ENCODE results near the gene HCK.
A peak's percentile ranks its signal among the peaks of the same experiment; 100 is the strongest.

Gene HCK

DNA sequence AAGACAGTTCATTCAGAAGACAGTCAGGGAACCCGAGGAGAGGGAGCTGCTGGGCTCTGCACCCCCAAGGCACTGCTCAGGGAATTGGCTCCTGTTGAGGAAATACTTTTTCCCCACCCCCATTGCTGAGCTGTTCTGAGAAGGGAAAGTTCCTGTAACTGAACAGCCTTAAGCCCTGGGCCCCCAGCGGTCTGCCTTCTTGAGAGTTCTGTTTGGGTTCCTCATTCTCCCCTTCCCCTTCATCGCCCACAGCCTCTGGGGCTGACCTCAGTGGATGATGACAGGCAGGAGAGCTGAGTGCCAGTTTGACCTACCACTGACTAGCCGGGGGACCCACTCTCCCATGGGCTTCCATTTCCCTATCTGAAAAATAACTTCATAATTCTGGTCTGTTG is 10.7 kb downstream of the HCK start:
- no peak for DNase-seq (ENCODE audit: low read depth)

DNA sequence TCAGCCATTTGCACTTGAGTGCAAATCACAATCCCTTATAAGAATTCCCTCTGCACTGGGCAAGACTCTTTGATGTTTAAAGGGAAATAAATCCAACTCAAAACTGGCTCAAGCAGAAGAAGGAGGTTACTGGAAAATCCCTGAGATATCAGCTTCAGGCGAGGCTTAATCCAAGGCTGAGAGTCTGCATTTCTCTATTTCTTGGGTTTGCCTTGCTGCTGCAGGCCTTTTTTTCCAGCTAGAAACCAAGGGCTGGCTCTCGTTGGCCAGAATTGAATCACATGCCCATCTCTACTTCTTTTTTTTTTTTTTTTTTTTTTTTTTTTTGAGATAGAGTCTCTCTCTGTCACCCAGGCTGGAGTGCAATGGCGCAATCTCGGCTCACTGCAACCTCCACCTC is 11.7 kb downstream of the HCK start:
- DNase-seq (ENCODE audit: low read depth), result no peak

DNA sequence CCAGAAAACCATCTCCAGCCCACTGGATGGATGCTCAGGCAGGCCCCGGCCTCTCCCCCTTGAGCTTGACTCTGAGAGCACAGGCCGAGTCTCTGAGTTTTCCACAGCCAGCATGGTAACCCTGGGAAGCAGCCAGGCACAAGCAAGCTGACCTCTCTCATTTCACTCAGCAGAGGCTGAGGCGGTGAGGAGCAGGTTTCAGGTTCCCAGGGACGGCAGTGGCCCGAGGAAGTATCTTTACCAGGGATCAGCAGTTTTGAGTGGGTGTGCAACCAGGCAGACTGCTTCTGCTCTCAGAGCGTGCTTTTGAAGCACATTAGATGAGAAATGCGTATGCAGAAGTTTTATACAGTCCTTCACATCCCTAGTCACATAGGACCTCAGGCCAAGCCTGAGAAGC is 12.6 kb downstream of the HCK start:
- DNase-seq (ENCODE audit: low read depth), result no peak

DNA sequence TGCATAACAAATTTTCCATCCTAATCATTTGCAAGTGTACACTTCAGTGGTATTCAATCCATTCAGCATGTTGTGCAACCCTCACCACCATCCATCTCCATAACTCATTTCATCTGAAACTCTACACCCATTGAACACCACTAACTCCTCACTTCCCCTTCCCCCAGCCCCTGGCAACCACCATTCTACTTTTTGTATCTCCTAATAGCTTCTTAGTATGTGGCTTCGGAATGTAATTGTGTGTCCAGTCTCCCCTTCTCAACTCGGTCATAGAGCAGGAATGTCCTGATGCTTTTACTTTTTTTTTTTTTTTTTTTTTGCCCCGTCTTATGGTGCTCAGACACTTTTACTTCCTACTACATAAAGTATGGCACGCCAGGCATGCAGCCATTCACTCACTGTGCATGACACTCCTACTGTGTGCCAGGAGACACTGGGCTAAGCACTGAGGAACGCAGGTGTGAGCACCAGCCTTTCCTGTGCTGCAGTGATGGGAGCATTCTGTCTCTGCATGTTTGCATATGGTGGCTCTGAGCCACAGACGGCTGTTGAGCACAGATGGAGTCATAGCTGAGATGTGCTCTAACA is 15.3 kb downstream of the HCK start:
- no peak for DNase-seq (ENCODE audit: low read depth)

DNA sequence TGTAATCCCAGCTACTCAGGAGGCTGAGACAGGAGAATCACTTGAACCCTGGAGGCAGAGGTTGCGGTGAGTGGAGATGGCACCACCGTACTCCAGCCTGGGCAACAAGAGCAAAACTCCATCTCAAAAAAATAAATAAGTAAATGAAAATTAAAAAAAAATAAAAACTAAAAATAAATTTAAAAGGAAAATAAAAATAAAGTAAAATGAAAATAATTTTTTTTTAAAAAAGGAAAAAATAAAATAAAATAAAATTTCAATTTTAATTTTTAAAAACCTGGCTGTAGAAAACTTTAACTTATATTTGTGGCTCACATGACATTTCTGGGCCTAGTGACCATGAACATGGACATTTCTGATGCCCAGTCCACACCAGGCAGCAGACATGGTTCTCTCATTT is 16.1 kb downstream of the HCK start:
- no peak for DNase-seq (ENCODE audit: low read depth)

DNA sequence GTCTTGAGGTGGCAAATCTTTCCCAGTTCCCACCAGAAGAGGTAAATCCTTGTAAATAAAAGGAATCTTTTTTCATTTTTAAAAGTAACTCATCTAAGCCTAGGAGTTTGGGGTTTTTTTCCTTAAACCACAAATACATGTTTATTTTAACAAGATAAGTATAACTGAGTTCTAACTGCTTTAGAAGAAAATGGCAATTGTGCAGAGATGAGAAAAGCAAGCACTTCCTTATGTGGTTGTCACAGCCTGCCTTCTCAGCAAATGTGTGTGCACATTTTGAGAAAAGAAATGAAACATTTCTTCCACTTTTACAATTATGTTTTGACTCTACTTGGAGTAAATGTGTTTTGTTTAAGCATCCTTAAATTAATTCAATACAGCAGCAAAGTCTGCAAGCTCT is 17.7 kb downstream of the HCK start:
- DNase-seq (ENCODE audit: low read depth), result no peak

DNA sequence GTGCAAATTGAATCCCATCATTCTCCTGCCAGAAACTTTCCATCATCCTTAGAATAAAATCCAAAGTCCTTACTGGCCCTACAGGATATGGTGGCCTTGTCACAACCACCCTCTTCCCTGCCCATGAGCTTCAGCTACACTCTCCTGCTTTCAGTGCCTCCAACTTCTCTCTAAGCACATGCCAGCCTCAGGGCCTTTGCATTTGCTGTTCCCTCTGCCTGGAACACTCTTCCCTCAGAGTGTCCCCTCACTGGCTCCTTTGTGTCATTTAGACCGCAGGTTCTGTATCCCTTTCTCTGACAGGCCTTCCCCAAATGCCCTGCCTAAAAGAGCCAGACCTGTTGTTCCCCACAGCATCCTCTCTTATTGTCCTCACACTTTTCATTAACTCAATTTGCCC is 18.2 kb downstream of the HCK start:
- DNase-seq (ENCODE audit: low read depth), result no peak

DNA sequence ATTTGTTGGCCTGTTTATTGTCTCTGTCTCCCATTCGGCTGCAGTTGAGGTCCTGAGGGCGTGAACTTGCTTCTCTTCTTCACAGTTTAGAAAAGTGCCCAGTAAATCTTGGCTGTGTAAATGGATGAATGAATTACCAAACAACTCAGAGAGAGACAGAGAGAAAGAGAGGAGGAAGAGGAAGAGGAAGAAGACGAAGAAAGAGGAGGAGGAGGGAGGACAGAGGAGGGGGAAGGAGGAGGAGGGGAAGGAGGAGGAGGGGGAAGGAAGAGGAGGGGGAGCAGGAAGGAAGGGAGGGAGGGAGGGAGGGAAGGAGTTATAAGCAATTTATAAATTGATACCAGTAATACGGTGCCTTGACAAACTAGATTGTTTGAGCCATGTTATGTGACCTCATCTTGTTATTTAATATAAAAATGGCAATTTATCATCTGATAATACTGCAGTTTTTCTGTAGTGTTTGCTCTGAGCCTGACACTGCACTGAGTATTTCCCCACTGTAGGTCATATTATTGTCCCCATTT is 18.7 kb downstream of the HCK start:
- DNase-seq (ENCODE audit: low read depth), result no peak

DNA sequence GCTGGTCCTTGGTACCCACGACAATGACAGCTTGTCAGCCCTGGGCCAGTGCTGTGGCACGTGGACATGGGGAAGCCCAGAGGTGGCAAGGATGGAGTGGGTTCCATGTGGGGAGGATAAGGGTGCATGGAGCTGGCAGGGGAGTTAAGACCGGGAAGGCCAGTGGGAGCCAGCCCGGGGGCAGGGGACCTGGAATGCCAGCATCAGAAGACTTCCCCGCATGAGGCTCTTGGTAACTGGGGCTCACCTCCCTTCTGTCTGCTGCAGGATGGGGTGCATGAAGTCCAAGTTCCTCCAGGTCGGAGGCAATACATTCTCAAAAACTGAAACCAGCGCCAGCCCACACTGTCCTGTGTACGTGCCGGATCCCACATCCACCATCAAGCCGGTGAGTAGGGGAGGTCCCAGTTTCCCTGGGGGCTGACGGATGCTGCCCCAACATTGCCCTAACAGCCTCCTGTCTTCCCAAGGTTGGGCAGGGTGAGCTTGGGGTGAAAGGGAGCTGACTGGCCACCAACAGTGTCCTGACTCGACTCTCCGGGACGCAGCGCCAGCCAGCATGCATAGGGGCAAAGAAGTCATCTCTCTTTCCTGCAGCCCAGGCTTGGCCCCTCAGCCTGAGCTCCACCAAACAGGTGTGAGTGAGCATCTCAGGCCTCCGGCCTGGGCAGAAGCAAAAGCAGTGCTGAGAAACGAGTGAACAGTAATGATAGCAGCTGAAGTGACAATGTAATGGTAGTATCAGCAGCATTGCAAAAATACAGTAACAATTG is 19.5 kb downstream of the HCK start:
- no peak for DNase-seq (ENCODE audit: low read depth)

DNA sequence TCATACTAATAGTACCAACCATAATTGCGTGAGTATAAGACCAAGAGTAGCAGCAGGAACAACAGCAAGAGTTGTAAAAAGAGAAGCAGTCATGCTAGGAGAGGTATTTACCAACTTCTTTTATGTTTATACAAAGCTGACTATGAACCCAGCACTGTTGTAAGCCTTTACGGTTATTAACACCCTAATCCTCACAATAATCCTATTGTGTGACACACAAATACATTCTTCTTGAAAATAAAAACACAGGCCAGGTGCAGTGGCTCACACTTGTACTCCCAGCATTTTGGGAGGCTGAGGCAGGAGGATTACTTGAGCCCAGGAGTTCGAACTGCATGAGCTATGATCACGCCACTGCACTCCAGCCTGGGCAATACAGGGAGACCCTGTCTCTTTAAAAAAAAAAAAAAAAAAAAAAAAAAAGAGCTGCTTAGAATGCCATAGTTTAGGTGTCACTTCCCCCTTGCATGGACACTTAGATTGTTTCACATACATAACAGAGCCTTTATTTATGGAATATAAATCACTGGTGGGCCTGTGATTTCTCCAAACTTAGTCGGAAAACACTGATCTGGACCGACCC is 20.2 kb downstream of the HCK start:
- no peak for DNase-seq (ENCODE audit: low read depth)

DNA sequence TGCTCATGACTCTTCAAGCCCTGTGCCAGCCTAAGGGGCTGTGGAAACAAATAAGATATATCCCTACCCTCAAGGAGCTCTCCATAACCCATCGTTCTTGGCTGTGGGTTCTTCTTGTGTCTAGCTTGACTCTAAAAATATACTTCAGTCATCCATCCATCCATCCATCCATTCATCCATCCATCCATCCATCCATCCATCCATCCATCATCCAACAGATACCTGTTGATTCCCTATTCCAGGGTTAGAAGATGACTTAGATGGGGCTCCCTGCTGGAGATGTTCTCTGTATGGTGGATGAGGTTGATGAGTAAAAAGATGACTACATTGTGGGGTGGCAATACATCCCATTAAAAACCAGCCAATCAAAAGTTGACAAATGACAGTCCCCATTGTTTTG is 23.5 kb downstream of the HCK start:
- DNase-seq (ENCODE audit: low read depth), result no peak

DNA sequence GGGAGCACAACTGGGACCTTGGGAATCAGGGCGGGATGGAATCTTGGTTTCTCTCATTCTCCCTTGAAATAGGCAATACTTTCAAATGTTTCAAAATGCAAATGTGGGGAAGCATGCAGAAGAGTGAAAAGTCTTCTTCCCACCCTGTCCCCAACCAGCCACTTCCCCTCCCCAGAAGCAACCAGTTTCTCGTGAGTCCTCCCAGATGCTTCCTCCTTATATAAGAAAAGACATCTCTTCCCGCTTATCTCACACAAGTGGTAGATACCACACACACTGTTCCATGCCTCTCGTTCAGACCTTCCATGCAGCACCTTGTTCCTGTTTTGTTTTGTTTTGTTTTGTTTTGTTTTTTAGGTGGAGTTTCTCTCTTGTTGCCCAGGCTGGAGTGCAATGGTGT is 25.1 kb downstream of the HCK start:
- no peak for DNase-seq (ENCODE audit: low read depth)

DNA sequence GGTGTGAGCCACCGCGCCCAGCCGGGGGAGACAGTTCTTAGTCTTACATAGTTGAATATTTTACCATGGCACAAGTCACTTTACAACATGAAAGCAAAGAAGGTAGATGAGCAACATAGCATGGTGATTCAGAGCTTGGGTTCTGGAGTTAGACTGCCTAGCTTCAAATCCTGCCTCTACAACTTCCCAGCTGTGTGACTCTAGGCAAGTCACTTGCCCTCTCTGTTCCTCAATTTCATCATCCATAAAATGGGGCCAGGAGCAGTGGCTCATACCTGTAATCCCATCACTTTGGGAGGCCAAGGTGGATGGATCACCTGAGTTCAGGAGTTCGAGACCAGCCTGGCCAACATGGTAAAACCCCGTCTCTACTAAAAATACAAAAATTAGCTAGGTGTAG is 26.3 kb downstream of the HCK start:
- no peak for DNase-seq (ENCODE audit: low read depth)

DNA sequence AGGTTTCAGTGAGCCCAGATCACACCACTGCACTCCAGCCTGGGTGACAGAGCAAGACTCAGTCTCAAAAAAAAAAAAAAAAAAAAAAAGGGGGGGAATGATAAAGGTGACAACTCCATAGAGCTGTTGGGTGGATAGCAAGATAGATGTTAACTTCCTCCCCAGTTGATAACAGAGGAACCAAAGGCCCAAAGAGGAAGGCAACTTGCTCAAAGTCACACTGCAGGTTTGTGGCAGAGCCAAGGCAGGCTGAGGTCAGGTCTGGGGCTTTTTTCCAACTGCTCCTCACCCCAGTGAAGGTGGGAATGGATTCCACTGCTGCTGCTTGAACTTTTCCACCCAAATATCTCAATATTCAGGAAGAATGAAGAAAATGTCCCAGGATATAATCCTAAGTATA is 26.7 kb downstream of the HCK start:
- DNase-seq (ENCODE audit: low read depth), result no peak

DNA sequence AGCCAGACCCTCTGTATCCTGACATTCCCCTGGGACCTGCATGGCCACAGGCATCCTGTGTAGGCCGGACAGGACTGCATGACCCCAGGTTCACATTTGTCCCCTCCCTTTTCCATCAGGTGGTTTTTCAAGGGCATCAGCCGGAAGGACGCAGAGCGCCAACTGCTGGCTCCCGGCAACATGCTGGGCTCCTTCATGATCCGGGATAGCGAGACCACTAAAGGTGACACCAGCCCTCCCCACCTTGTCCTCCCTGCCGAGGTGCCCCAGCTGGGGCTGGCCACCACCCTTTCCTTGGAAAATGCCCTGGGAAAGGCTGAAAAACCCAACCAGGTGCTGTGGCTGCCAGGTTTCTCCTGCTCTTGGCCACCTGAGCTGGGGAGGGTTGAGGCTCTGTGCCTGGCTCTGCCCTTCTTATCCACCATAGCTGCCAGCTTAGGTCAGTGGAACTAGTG is 27.6 kb downstream of the HCK start:
- no peak for DNase-seq (ENCODE audit: low read depth)

DNA sequence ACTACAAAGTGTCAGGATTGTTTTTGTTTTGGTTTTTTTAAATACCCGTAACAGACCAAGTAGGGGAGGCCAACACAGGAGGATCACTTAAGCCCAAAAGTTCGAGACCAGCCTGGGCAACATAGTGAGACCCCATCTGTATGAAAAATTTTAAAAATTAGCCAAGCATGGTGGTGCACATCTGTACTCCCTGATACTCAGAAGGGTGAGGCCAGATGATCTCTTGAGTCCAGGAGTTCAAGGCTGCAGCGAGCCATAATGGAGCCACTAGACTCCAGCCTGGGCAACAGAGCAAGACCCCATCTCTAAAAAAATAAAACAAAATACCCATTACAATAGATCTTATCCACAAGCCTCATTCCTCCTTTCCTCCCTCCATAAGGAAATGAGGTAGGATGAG is 28.7 kb downstream of the HCK start:
- DNase-seq (ENCODE audit: low read depth), result no peak

DNA sequence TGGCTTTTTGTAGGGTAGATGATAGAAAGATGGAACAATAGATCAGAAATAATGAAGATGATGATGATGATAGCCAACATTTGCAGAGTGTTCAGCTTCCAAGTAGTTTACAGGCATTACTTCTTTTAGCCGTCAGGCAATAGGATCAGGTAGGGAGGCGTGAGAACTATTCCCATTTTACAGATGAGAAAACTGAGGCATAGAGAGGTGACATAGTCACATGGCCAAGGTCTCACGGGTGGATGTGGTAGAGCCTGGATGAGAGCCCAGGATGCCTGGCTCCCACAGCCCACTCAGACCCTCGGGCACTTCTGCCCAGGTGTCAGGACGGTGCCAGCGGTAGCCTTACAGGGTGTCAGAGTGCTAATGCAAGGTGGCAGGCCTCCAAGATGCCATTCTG is 31.4 kb downstream of the HCK start:
- no peak for DNase-seq (ENCODE audit: low read depth)

DNA sequence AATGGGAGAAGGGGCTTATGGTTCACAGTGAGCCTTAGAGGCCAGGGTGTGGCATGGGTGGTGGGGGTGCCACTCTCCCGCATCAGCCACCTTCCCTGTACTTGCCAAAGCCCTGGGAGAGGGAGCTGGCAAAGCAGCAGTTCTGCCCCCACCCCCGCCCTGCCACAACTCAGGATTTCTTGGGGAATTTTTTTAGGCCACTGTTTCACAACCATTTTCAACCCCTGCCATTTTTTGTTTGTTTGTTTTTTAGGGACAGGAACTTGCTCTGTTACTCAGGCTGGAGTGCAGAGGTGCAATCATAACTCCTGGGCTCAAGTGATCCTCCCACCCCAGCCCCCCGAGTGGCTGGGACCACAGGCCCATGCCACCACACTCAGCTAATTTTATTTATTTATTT is 35.0 kb downstream of the HCK start:
- DNase-seq (ENCODE audit: low read depth), result no peak

DNA sequence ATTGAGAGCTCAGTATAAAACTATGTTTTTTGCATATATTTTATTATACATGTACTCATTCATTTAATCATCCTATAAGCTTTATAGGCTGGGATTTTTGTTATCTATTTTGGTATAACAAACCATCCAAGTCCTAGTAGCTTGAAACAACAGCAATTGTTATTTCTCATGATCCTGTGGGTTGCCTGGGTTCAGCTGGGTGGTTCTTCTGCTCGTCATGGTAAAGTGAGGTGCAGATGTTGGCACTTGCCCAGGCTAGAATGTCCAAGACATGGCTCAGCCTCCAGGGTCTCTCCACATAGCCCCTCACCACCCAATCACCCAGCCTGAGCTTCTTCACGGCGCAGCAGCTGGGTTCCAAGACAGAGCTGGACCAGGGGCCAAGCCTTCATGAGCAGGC is 36.7 kb downstream of the HCK start:
- no peak for DNase-seq (ENCODE audit: low read depth)

DNA sequence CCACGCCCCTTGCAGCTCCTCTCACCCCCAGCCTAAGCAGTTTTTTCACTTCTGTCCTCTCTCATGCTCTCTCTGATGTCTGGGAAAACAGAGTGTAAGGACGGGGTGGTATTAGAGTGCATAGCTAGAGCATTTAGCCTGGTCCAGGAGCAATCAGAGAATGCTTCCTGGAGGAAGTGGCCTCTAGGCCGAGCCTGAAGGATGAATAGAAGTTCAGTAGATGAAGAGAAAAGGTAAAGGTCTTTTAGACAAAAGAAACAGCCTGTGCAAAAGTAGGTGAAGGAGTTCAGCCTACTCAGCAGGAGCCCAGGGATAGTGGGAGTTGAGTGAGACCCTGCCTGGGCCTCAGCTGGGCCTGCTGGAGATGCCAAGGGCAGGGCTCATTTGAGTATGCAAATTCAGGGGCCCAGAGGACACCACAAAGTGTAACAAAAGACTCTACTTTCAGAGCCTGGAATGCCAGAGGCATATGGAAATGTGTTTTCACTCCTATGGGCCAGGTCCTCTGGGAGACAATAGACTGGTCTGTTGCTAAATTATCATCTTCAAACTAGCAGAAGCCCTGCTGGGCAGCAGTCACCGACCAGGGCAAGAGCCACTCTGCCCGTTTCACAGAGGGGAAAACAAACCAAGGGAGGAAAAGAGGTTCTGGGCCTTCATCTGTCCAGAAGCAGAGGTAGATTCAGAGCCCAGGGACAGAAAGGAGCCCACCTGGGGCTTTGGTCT is 37.8 kb downstream of the HCK start:
- no peak for DNase-seq (ENCODE audit: low read depth)

DNA sequence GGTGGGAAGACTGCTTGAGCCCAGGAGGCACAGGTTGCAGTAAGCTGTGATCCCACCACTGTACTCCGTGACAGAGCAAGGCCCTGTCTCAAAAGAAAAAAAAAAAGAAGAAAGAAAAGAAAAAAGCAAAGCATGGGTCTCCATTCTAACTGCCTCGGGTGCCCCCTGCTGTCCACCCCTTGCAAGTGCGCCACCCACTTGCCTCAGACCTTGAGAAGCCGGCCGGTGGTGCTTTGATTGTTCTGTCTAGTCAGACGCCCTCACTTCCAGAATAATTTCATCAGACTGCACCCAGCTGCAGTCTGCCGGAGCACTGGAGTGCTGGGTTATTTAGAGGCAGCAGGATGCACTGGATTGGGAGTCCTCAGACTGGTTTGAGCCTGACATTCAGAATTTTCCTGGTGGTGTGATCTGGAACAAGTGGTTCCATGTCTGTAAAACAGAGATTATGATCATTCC is 39.9 kb downstream of the HCK start:
- DNase-seq (ENCODE audit: low read depth), result peak; percentile 64

DNA sequence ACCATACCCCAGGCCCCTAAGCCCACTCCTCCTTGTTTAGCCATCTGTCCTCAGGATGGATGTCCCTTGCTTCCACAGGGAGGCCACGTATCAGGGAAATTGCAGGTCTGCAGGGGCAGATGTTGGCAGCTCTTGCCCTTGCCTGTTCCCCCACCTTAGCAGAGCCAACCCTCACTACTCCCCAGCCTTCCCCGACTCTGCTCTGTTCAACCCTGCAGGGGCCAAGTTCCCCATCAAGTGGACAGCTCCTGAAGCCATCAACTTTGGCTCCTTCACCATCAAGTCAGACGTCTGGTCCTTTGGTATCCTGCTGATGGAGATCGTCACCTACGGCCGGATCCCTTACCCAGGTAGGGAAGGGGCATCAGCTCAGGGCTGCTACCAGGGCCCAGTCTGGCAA is 46.7 kb downstream of the HCK start:
- DNase-seq (ENCODE audit: low read depth), result no peak
